SU-DHL-6 (cell line): ENCODE results near the gene RNF130.

ENCODE experiments used
- CTCF ChIP-seq: fragments of 200-600 bp; sonication (generic); IDR thresholded peaks from one replicate; pipeline ENCODE4 v1.5.1; 2017; ENCODE audit warnings: antibody characterized with exemption, mild to moderate bottlenecking, low read length, moderate library complexity; ENCODE audit not compliant: insufficient read depth, poor library complexity, severe bottlenecking
- EZH2phosphoT487 ChIP-seq: fragments of 200-600 bp; sonication (generic), shearing (Covaris generic); conservative IDR thresholded peaks from 2 replicates; pipeline ENCODE4 v1.6.1; 2018; ENCODE audit warnings: mild to moderate bottlenecking, antibody characterized with exemption, low read length, moderate library complexity, mixed read lengths

GRCh38 chr5:180095545-180095944, 24.0 kb upstream of the RNF130 start:
- TF ChIP-seq CTCF (no peak), EZH2phosphoT487 (no peak)
